IPS-18c (cell line): Measurements from ENCODE around the gene VMO1.
"Not testable (repeated sequence)": the region's sequence is repeated elsewhere in the genome, so short reads cannot be mapped to it uniquely, and the experiment has no call there.

ENCODE experiments used
- H3K4me3 ChIP-seq: 2 replicates; pipeline ENCODE4 v1.7.0; 2013; ENCODE audit warnings: low read depth, mild to moderate bottlenecking, low read length, moderate library complexity; ENCODE audit not compliant: insufficient read depth
- H3K9me3 ChIP-seq: one replicate; pipeline ENCODE4 v1.6.1; 2013; ENCODE audit warnings: mild to moderate bottlenecking, low read length, moderate library complexity; ENCODE audit not compliant: control insufficient read depth, insufficient read depth

The VMO1 gene

GRCh38 chr17:4786106-4786511 is at the start of gene VMO1:
VMO1 (minus strand) TSS chr17:4786364; CDS start chr17:4786352, 12 bp downstream.
- Histone ChIP-seq H3K4me3 (no peak within 1 kb of the TSS), H3K9me3 (no peaks in the 10 kb centered on the region)

GRCh38 chr17:4834681-4835020 is 48.5 kb upstream of the VMO1 start:
- Histone ChIP-seq H3K9me3 (no peaks in the 10 kb centered on the region), H3K4me3 (peak overlapping the region; percentile 86)

GRCh38 chr17:4833941-4834680 is 47.9 kb upstream of the VMO1 start:
- Histone ChIP-seq H3K4me3 (peak overlapping the region; percentile 86), H3K9me3 (no peaks in the 10 kb centered on the region)

- peak within 1 kb of the TSS; percentile 86 for H3K4me3 ChIP-seq
- H3K9me3 ChIP-seq: no peaks in the 10 kb centered on the region
Observed at GRCh38 chr17:4833178-4833940, 47.2 kb upstream of the VMO1 start, which contains the start of gene MINK1. MINK1 (plus strand) TSS chr17:4833340; CDS start chr17:4833584, 244 bp downstream.

GRCh38 chr17:4832829-4833177 is 46.6 kb upstream of the VMO1 start:
- H3K9me3 ChIP-seq: not testable (repeated sequence)
- H3K4me3 ChIP-seq: peak overlapping the region; percentile 86

- Histone ChIP-seq H3K9me3 (no peaks in the 10 kb centered on the region), H3K4me3 (no peak overlapping the region)
Observed at GRCh38 chr17:4827399-4827798, 41.2 kb upstream of the VMO1 start.

GRCh38 chr17:4823373-4824089 is 37.4 kb upstream of the VMO1 start:
- Histone ChIP-seq H3K9me3 (no peaks in the 10 kb centered on the region), H3K4me3 (no peak overlapping the region)

- Histone ChIP-seq H3K4me3 (no peak overlapping the region), H3K9me3 (no peaks in the 10 kb centered on the region)
Observed at GRCh38 chr17:4822835-4823234, 36.7 kb upstream of the VMO1 start.

- H3K4me3 ChIP-seq: no peak overlapping the region
Observed at GRCh38 chr17:4818276-4818675, 32.1 kb upstream of the VMO1 start.

GRCh38 chr17:4816826-4817225 is 30.7 kb upstream of the VMO1 start:
- Histone ChIP-seq H3K4me3 (no peak overlapping the region), H3K9me3 (no peaks in the 10 kb centered on the region)

More at GRCh38 chr17:4818276-4818675, 32.1 kb upstream of the VMO1 start:
- no peaks in the 10 kb centered on the region for H3K9me3 ChIP-seq

GRCh38 chr17:4815043-4815675 is 29.0 kb upstream of the VMO1 start:
- Histone ChIP-seq H3K9me3 (no peaks in the 10 kb centered on the region), H3K4me3 (no peak overlapping the region)

GRCh38 chr17:4812690-4813089 is 26.5 kb upstream of the VMO1 start:
- Histone ChIP-seq H3K4me3 (no peak overlapping the region), H3K9me3 (no peaks in the 10 kb centered on the region)

GRCh38 chr17:4811471-4811870 is 25.3 kb upstream of the VMO1 start:
- Histone ChIP-seq H3K4me3 (no peak overlapping the region), H3K9me3 (no peaks in the 10 kb centered on the region)

- Histone ChIP-seq H3K9me3 (no peaks in the 10 kb centered on the region), H3K4me3 (no peak overlapping the region)
Observed at GRCh38 chr17:4810696-4811290, 24.6 kb upstream of the VMO1 start.

- no peaks in the 10 kb centered on the region for H3K9me3 ChIP-seq
- no peak overlapping the region for H3K4me3 ChIP-seq
Observed at GRCh38 chr17:4808378-4808767, 22.2 kb upstream of the VMO1 start.

GRCh38 chr17:4807605-4808377 is 21.6 kb upstream of the VMO1 start:
- H3K4me3 ChIP-seq: peak overlapping the region; percentile 69

More at GRCh38 chr17:4807605-4808377, 21.6 kb upstream of the VMO1 start:
- H3K9me3 ChIP-seq: no peaks in the 10 kb centered on the region
